ENCODE data around the gene ONECUT3. TPM values are rescaled to one million over a fixed set of nuclear protein-coding genes. Genes with fewer than 3 reads are reported as not detected.

ONECUT3 gene
- total RNA-seq, 2 experiments from 2014 or later = not detected

- Mint-ChIP-seq H3K9me3 (peaks cover 14% of the 10 kb centered on the region), H3K4me3 (no peak overlapping the region), H3K27me3 (peaks cover 68% of the 10 kb centered on the region), H3K27ac (no peak overlapping the region), H3K36me3 (ENCODE audit: low read depth) (peaks cover 4% of the 10 kb centered on the region), H3K4me1 (ENCODE audit: low read depth) (no peaks in the 10 kb centered on the region)
- intact Hi-C loops (cut with micrococcal nuclease) = loop anchor here (5.0 to 10.0 kb wide), 2 partner anchors 94 to 162 kb away; partner anchors contain the start of gene UQCR11
- DNase-seq (no peak), ATAC-seq (no peak)
- ChIA-PET POLR2A (interaction anchor here (1.1 kb wide), 2 partner anchors 9 to 13 kb away, joined by 3 to 4 read pairs; no protein-coding TSS in a partner anchor), CTCF (interaction anchor here (0.9 to 5.0 kb wide), 8 partner anchors 14 to 223 kb away, joined by 3 to 52 read pairs (median 4); no protein-coding TSS in a partner anchor)
- TF ChIP-seq CTCF (IDR thresholded peaks at IDR 0.05) = no peak
Observed at GRCh38 chr19:1768918-1769644, 15.8 kb downstream of the ONECUT3 start.

- H3K4me1 Mint-ChIP-seq (ENCODE audit: low read depth) = no peaks in the 10 kb centered on the region
- no peak for TF ChIP-seq CTCF (IDR thresholded peaks at IDR 0.05)
- no peak for DNase-seq
- peaks cover 68% of the 10 kb centered on the region for H3K27me3 Mint-ChIP-seq
- no peak overlapping the region for H3K4me3 Mint-ChIP-seq
- no peak overlapping the region for H3K27ac Mint-ChIP-seq
- H3K9me3 Mint-ChIP-seq = peaks cover 14% of the 10 kb centered on the region
- intact Hi-C loops (cut with micrococcal nuclease) = loop anchor here (5.0 to 10.0 kb wide), 2 partner anchors 95 to 162 kb away; partner anchors contain the start of gene UQCR11
- no peak for ATAC-seq
- ChIA-PET CTCF (interaction anchor here (1.9 to 3.0 kb wide), 4 partner anchors 12 to 223 kb away, joined by 6 to 26 read pairs (median 8); no protein-coding TSS in a partner anchor), POLR2A (interaction anchor here (1.1 kb wide), 1 partner anchor 251 kb away, joined by 3 read pairs; no protein-coding TSS in a partner anchor)
- H3K36me3 Mint-ChIP-seq (ENCODE audit: low read depth) = peaks cover 4% of the 10 kb centered on the region
Observed at GRCh38 chr19:1769645-1769985, 16.3 kb downstream of the ONECUT3 start.

GRCh38 chr19:1770866-1771576, 17.7 kb downstream of the ONECUT3 start:
- H3K36me3 Mint-ChIP-seq (ENCODE audit: low read depth) = peaks cover 4% of the 10 kb centered on the region
- POLR2A ChIA-PET = interaction anchor here (1.1 kb wide), 1 partner anchor 252 kb away, joined by 3 read pairs; no protein-coding TSS in a partner anchor
- intact Hi-C loops (cut with micrococcal nuclease) = no loop called here

GRCh38 chr19:1773184-1773583, 19.9 kb downstream of the ONECUT3 start:
- Mint-ChIP-seq H3K9me3 (peaks cover 14% of the 10 kb centered on the region), H3K27me3 (peaks cover 57% of the 10 kb centered on the region), H3K27ac (no peak overlapping the region), H3K4me1 (ENCODE audit: low read depth) (no peaks in the 10 kb centered on the region), H3K36me3 (ENCODE audit: low read depth) (peaks cover 4% of the 10 kb centered on the region), H3K4me3 (no peak overlapping the region)
- intact Hi-C loops (cut with micrococcal nuclease) = no loop called here
- DNase-seq (no peak), ATAC-seq (no peak)
- ChIA-PET CTCF (interaction anchor here (1.2 kb wide), 1 partner anchor 8 kb away, joined by 4 read pairs; no protein-coding TSS in a partner anchor), POLR2A (interaction anchor here (0.8 kb wide), 1 partner anchor 12 kb away, joined by 3 read pairs; no protein-coding TSS in a partner anchor)
- TF ChIP-seq CTCF (IDR thresholded peaks at IDR 0.05) = no peak

More at GRCh38 chr19:1770866-1771576, 17.7 kb downstream of the ONECUT3 start:
- H3K27ac Mint-ChIP-seq = no peak overlapping the region
- H3K4me1 Mint-ChIP-seq (ENCODE audit: low read depth) = no peaks in the 10 kb centered on the region
- no peak for TF ChIP-seq CTCF (IDR thresholded peaks at IDR 0.05)
- no peak overlapping the region for H3K4me3 Mint-ChIP-seq
- no peak for DNase-seq
- no peak for ATAC-seq
- CTCF ChIA-PET = interaction anchor here (0.9 to 3.0 kb wide), 12 partner anchors 10 to 225 kb away, joined by 3 to 26 read pairs (median 4); no protein-coding TSS in a partner anchor
- peaks cover 14% of the 10 kb centered on the region for H3K9me3 Mint-ChIP-seq
- H3K27me3 Mint-ChIP-seq = peaks cover 57% of the 10 kb centered on the region
